Endothelial cell of umbilical vein (primary cell): ENCODE measurements around the gene CTSF. TPM values are rescaled to one million over a fixed set of nuclear protein-coding genes. Genes with fewer than 3 reads are reported as not detected.

ENCODE experiments used
- BruUV-seq: library from RNA; stranded (reverse); fragments of 400-500 nt; replicated peaks from 2 replicates; lab custom pipeline; 2021; lab: Mats Ljungman, UMichigan
- CTCF ChIA-PET: fragments of 300-600, 350-600 bp; sonication (Branson Sonifier 250); formaldehyde crosslinking; loops from one replicate; lab custom pipeline; 2021; ENCODE audit warnings: antibody characterized with exemption, inconsistent platforms; lab: Charles Lee
- POLR2A ChIA-PET: fragments of 300-600, 350-600 bp; sonication (Branson Sonifier 250); formaldehyde crosslinking; loops from one replicate; lab custom pipeline; 2021; ENCODE audit warnings: antibody characterized with exemption, inconsistent platforms; lab: Charles Lee
- DNase-seq: peaks from one replicate; pipeline ENCODE4 v3.0.0-alpha.2; 2011; ENCODE audit warnings: low read depth, low spot score
- FAIRE-seq: peaks from 2 replicates; lab custom pipeline; 2011; peaks lifted over from hg19 to GRCh38; lab: Jason Lieb, UNC
- H2AFZ ChIP-seq: 2 replicates; pipeline ENCODE4 v1.6.0; 2012; ENCODE audit warnings: low read depth, low read length, control low read depth, inconsistent platforms
- H3K27ac ChIP-seq: 2 replicates; pipeline ENCODE4 v1.5.1; 2011; ENCODE audit warnings: low read depth, mild to moderate bottlenecking, control low read depth, low read length, moderate library complexity; ENCODE audit not compliant: insufficient read depth
- H3K27me3 ChIP-seq, 2 experiments: 2 replicates each; pipeline versions ENCODE4 v1.6.0 to v1.6.1; 2011; ENCODE audit warnings: low read length in 2 of 2, mixed read lengths in 1 of 2; ENCODE audit not compliant: control insufficient read depth in 2 of 2, insufficient read depth in 2 of 2
- H3K36me3 ChIP-seq, 2 experiments: 2 replicates in 1 of 2; 3 replicates in 1 of 2; pipeline ENCODE4 v1.5.1; 2011; ENCODE audit warnings: low read length in 2 of 2, mild to moderate bottlenecking in 1 of 2, moderate library complexity in 1 of 2; ENCODE audit not compliant: control insufficient read depth in 2 of 2, insufficient read depth in 2 of 2; ENCODE audit errors: extremely low read depth in 1 of 2
- H3K4me1 ChIP-seq: 3 replicates; pipeline ENCODE4 v1.5.1; 2011; ENCODE audit warnings: mild to moderate bottlenecking, low read length; ENCODE audit not compliant: control insufficient read depth, insufficient read depth; ENCODE audit errors: extremely low read depth
- H3K4me2 ChIP-seq: 2 replicates; pipeline ENCODE4 v1.6.1; 2011; ENCODE audit warnings: low read length, control low read depth, mixed read lengths; ENCODE audit not compliant: insufficient read depth
- H3K4me3 ChIP-seq, 3 experiments: fragments of 200-600 bp in 1 of 3; sonication (generic), shearing (Covaris generic) in 1 of 3; replicated peaks in 1 of 3; 2 replicates each; pipeline ENCODE4 v1.5.1; 2011 to 2016; ENCODE audit warnings: control low read depth in 3 of 3, low read length in 3 of 3, mild to moderate bottlenecking in 2 of 3, inconsistent platforms in 1 of 3, low read depth in 1 of 3, moderate library complexity in 1 of 3; ENCODE audit not compliant: insufficient read depth in 1 of 3
- H3K79me2 ChIP-seq: 2 replicates; pipeline ENCODE4 v1.6.0; 2012; ENCODE audit warnings: low read length, inconsistent platforms; ENCODE audit not compliant: control insufficient read depth, insufficient read depth
- H3K9ac ChIP-seq: replicated peaks from 2 replicates; pipeline ENCODE3; 2011; ENCODE audit warnings: low read length, control low read depth; ENCODE audit not compliant: insufficient read depth; ENCODE audit errors: extremely low read depth
- H3K9me1 ChIP-seq: replicated peaks from 3 replicates; pipeline ENCODE4 v1.6.0; 2011; ENCODE audit warnings: mild to moderate bottlenecking, low read length; ENCODE audit not compliant: control insufficient read depth, insufficient read depth; ENCODE audit errors: extremely low read depth
- H3K9me3 ChIP-seq: replicated peaks from 2 replicates; pipeline ENCODE4 v1.5.1; 2012; ENCODE audit warnings: low read length, inconsistent platforms; ENCODE audit not compliant: control insufficient read depth, insufficient read depth
- H4K20me1 ChIP-seq: replicated peaks from 2 replicates; pipeline ENCODE3; 2011; ENCODE audit warnings: mild to moderate bottlenecking, low read length; ENCODE audit not compliant: control insufficient read depth, insufficient read depth; ENCODE audit errors: extremely low read depth
- CTCF ChIP-seq, 2 donors: IDR thresholded peaks; 1 replicate in 1 of 2; 2 replicates in 1 of 2; pipeline ENCODE4 v1.5.1; 2011; ENCODE audit warnings: low read length in 2 of 2, mild to moderate bottlenecking in 2 of 2, moderate library complexity in 2 of 2, control low read depth in 1 of 2, inconsistent platforms in 1 of 2, low read depth in 1 of 2; ENCODE audit not compliant: insufficient read depth in 1 of 2; ENCODE audit errors: extremely low read depth in 1 of 2
- EZH2 ChIP-seq: IDR thresholded peaks from 2 replicates; pipeline ENCODE4 v1.6.1; 2012; ENCODE audit warnings: borderline replicate concordance, low read depth, mild to moderate bottlenecking, moderate library complexity, low read length, inconsistent platforms; ENCODE audit not compliant: severe bottlenecking
- FOS ChIP-seq: IDR thresholded peaks from 2 replicates; pipeline ENCODE4 v1.6.1; 2011; ENCODE audit warnings: mild to moderate bottlenecking, low read length, moderate library complexity, borderline replicate concordance; ENCODE audit not compliant: insufficient read depth
- JUN ChIP-seq: IDR thresholded peaks from 2 replicates; pipeline ENCODE4 v1.6.1; 2011; ENCODE audit warnings: borderline replicate concordance, low read depth; ENCODE audit not compliant: insufficient read length, insufficient read depth
- MAX ChIP-seq: IDR thresholded peaks from 2 replicates; pipeline ENCODE4 v1.6.1; 2011; ENCODE audit not compliant: insufficient read depth, insufficient read length
- MYC ChIP-seq: IDR thresholded peaks from one replicate; pipeline ENCODE4 v1.6.1; 2011; ENCODE audit warnings: mild to moderate bottlenecking, low read depth, low read length
- POLR2A ChIP-seq: IDR thresholded peaks from 2 replicates; pipeline ENCODE4 v1.6.1; 2012; ENCODE audit warnings: low read depth, mild to moderate bottlenecking, control low read depth, low read length
- POLR2AphosphoS5 ChIP-seq: IDR thresholded peaks from 2 replicates; pipeline ENCODE4 v1.6.1; 2012; ENCODE audit warnings: low read depth, mild to moderate bottlenecking, control low read depth, low read length, moderate library complexity; ENCODE audit not compliant: insufficient read depth
- dilution Hi-C: fragments of 300-500 bp; cut with MboI; formaldehyde crosslinking; loops from one replicate; pipeline ENCODE4 v1.15.0; 2019; ENCODE audit warnings: low sequenced_read_pairs; ENCODE audit not compliant: extremely low pct_ligation_motif_present
- intact Hi-C: fragments of 100-400 bp; cut with micrococcal nuclease; formaldehyde crosslinking; loops from one replicate; pipeline ENCODE4 v1.10.0; 2022
- polyA plus RNA-seq, 4 experiments: library from polyadenylated mRNA; depleted of rRNA in 3 of 4; stranded (reverse) in 3 of 4; unstranded in 1 of 4; fragments of >200 nt; gene quantifications; 2 replicates each; pipeline versions ENCODE4 v1.2.1 to v1.2.3, GENCODE V29; 2011 to 2012; ENCODE audit warnings: missing spikeins in 1 of 4
- total RNA-seq: library from RNA; stranded (reverse); gene quantifications from 2 replicates; pipeline ENCODE4 v1.2.3, GENCODE V29; 2021

Gene CTSF
- total and polyA plus RNA-seq, 2 donors (not counting 3 experiments of a cell fraction or from before 2014, with no cell fraction given) = 14.4 to 27.7 TPM

- no peaks in the 10 kb centered on the region for H3K79me2 ChIP-seq
- no TSS peak for BruUV-seq
- ChIA-PET CTCF (interaction anchor here (0.6 to 5.8 kb wide), 5 partner anchors 12 to 102 kb away, joined by 3 to 143 read pairs (median 6); partner anchors contain the start of genes CCDC87, CCS, RBM4 and RBM4B), POLR2A (interaction anchor here (0.6 to 1.3 kb wide), 2 partner anchors 30 to 97 kb away, joined by 4 to 6 read pairs; partner anchors contain the start of gene RBM4B)
- TF ChIP-seq JUN (no peak), MYC (no peak), POLR2AphosphoS5 (no peak), MAX (no peak), FOS (no peak), POLR2A (no peak)
- no peak overlapping the region for H2AFZ ChIP-seq
- no peaks in the 10 kb centered on the region for H3K9me1 ChIP-seq
- H3K27ac ChIP-seq = no peak overlapping the region
- no peak overlapping the region for H3K9ac ChIP-seq
- no peaks in the 10 kb centered on the region for H3K4me1 ChIP-seq
- DNase-seq (no peak), FAIRE-seq (no peak)
- no peaks in the 10 kb centered on the region for H4K20me1 ChIP-seq
- dilution Hi-C loops = no loop called here
- no peak overlapping the region for H3K4me3 ChIP-seq
- no peaks in the 10 kb centered on the region for H3K9me3 ChIP-seq
- intact Hi-C loops = no loop called here
- H3K36me3 ChIP-seq = no peaks in the 10 kb centered on the region
- peaks cover 0 to 2% of the 10 kb centered on the region in 2 experiments for H3K27me3 ChIP-seq
- no peak overlapping the region for H3K4me2 ChIP-seq
Observed at GRCh38 chr11:66580803-66581202, 12.4 kb upstream of the CTSF start.

GRCh38 chr11:66579017-66579606 is 10.7 kb upstream of the CTSF start:
- dilution Hi-C loops = no loop called here
- Histone ChIP-seq H3K4me2 (no peak overlapping the region), H2AFZ (no peak overlapping the region), H3K79me2 (no peaks in the 10 kb centered on the region), H3K36me3 (no peaks in the 10 kb centered on the region), H3K27me3 (peaks cover 0 to 2% of the 10 kb centered on the region in 2 experiments), H3K9me3 (no peaks in the 10 kb centered on the region), H3K4me1 (no peaks in the 10 kb centered on the region), H3K9ac (no peak overlapping the region), H3K4me3 (no peak overlapping the region), H3K9me1 (no peaks in the 10 kb centered on the region), H3K27ac (no peak overlapping the region), H4K20me1 (no peaks in the 10 kb centered on the region)
- intact Hi-C loops = loop anchor here (1.0 to 2.0 kb wide), 3 partner anchors 99 to 304 kb away; no protein-coding TSS in a partner anchor
- CTCF ChIA-PET = interaction anchor here (0.8 to 5.8 kb wide), 10 partner anchors 10 to 255 kb away, joined by 3 to 143 read pairs (median 6); partner anchors contain the start of genes CCDC87, CCS, CTSF and RBM4
- BruUV-seq = no TSS peak
- POLR2A ChIA-PET = interaction anchor here (1.2 kb wide), 1 partner anchor 99 kb away, joined by 5 read pairs; no protein-coding TSS in a partner anchor
- peak; percentile 77 for FAIRE-seq
- DNase-seq = peak; percentile 69
- TF ChIP-seq CTCF (IDR thresholded peaks at IDR 0.05; ENCODE audit: extremely low read depth in 1 of 2, insufficient read depth in 1 of 2, low read depth in 1 of 2, low read length in 2 of 2) (peak; percentile 76 to 88), MAX (no peak), EZH2 (no peak)
